GM18520 (cell line): ENCODE results near the gene RPS6KA4.
A peak's percentile ranks its signal among the peaks of the same experiment; 100 is the strongest.
"Not testable (repeated sequence)": the region's sequence is repeated elsewhere in the genome, so short reads cannot be mapped to it uniquely, and the experiment has no call there.

Source experiments
- ATAC-seq: cut with Tn5 transposase; IDR thresholded peaks from one replicate; pipeline ENCODE4 v1.9.1; 2021; ENCODE audit not compliant: unreplicated experiment

RPS6KA4 gene

DNA sequence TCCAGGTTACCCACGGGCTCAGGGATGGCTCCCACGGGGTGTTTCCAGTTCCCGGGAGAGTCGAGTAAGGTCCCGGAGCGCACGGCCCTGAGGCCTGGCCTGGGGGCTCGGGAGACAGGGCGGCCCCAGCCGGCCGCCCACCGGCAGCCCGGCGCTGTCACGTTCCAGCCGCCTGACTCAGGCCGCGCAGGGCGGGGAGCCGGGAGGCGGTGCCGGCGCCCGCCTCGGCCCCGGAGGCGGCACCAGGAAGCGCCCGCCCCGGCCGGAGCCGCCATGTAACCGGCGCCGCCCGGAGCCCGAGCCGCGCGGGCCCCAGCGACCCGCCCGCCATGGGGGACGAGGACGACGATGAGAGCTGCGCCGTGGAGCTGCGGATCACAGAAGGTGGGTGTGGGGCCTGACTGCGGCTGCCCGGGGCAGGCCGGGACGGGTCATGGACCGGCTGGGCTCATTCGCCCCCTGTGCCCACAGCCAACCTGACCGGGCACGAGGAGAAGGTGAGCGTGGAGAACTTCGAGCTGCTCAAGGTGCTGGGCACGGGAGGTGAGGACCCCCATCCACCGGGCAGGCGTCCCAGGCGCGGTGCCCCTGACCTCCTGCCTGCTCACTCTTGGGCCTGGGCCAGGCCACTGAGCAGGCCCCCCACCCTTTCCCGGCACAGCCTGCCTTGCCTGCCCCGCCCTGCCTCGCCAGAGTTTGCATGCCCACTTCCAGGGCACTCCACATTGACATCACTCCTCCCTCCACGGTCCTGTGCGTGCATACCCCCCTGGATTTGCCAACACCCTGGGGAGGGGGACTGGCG is at the start of gene RPS6KA4:
TSS of gene RPS6KA4 (plus strand) at position 256 of the 805 bp plus-strand sequence. CDS start at position 330, 74 bp downstream.
- peak; percentile 37 for ATAC-seq

DNA sequence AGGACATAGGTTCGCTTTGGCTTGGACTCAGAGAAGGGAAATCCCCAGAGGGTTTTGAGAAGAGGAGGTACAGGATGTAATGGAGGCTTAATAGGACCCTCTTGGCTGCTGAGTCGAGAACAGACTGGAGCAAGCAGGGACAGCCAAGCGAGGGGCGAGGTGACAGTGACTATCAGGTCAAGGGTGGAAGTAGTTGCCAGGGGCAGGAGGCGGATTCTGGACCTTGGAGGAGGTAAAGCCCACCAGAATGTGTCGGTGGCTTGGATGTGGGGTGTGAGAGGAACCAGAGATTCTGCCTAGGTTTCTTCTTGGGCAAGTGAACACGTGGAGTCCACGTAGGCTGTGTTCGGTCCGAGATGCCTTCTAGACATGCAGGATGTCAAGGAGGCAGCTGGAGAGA is 46.0 kb upstream of the RPS6KA4 start:
- no peak for ATAC-seq

GRCh38 chr11:64313491-64314145 is 45.3 kb upstream of the RPS6KA4 start:
- ATAC-seq, result no peak

DNA sequence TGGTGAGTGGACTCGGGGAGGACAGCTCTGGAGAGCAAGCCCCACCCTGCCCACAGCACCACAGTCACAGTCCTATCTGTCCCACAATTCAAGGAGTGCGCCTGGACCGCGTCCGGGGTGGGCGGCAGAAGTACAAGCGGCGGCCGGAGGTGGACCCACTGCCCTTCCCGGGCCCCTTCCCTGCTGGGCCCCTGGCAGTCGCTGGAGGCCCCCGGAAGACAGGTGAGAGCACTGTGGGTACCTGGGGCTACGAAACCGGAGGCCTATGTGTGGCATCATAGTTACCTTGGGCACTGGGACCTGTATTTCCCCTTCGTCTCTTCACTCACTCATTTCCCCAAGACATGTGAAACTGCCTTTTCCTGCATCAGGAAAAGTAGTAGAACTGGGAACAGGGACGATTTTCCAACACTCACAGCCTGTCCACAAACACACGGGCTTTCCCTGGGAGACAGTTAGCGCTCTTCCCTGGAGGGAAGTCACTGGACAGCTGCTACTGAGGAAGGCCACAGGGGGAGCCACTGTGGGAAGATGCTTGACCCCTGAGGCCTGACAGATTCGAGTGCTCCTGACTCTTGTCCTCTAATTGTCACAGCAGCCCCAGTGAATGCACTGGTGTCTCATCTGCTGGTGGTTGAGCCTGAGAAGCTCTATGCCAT is 44.7 kb upstream of the RPS6KA4 start:
- no peak for ATAC-seq

DNA sequence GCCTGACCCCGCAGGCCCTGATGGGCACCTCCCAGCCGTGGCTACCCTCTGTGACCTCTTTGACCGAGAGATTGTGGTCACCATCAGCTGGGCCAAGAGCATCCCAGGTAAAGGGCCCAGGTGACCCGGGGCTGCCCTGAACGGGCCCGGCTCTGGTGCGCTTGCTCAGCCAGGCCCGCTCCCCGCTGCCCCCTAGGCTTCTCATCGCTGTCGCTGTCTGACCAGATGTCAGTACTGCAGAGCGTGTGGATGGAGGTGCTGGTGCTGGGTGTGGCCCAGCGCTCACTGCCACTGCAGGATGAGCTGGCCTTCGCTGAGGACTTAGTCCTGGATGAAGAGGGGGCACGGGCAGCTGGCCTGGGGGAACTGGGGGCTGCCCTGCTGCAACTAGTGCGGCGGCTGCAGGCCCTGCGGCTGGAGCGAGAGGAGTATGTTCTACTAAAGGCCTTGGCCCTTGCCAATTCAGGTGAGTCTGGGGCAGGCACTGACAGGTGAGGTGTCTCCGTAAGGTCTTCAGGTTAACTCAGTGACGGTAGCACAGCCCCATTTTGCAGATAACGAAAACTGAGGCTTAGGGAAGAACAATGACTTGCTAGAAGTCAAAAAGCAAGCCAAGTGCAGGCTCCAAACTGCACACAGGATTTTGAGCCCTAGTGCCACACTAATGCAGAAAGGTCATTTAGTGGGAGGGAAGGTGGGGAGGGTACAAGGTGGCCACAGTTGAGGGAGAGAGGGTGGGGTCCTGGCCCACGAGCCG is 44.0 kb upstream of the RPS6KA4 start:
- no peak for ATAC-seq

DNA sequence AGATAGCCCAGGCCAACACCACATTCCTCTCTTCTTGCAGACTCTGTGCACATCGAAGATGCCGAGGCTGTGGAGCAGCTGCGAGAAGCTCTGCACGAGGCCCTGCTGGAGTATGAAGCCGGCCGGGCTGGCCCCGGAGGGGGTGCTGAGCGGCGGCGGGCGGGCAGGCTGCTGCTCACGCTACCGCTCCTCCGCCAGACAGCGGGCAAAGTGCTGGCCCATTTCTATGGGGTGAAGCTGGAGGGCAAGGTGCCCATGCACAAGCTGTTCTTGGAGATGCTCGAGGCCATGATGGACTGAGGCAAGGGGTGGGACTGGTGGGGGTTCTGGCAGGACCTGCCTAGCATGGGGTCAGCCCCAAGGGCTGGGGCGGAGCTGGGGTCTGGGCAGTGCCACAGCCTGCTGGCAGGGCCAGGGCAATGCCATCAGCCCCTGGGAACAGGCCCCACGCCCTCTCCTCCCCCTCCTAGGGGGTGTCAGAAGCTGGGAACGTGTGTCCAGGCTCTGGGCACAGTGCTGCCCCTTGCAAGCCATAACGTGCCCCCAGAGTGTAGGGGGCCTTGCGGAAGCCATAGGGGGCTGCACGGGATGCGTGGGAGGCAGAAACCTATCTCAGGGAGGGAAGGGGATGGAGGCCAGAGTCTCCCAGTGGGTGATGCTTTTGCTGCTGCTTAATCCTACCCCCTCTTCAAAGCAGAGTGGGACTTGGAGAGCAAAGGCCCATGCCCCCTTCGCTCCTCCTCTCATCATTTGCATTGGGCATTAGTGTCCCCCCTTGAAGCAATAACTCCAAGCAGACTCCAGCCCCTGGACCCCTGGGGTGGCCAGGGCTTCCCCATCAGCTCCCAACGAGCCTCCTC is 43.1 kb upstream of the RPS6KA4 start:
- not testable (repeated sequence) for ATAC-seq

GRCh38 chr11:64316672-64317324 is 42.2 kb upstream of the RPS6KA4 start:
- no peak for ATAC-seq

- ATAC-seq, result peak; percentile 51
Measured at GRCh38 chr11:64317325-64317960, 41.5 kb upstream of the RPS6KA4 start, which contains the start of gene TRMT112. TRMT112 (minus strand) TSS chr11:64317559; CDS start chr11:64317526, 33 bp downstream.

DNA sequence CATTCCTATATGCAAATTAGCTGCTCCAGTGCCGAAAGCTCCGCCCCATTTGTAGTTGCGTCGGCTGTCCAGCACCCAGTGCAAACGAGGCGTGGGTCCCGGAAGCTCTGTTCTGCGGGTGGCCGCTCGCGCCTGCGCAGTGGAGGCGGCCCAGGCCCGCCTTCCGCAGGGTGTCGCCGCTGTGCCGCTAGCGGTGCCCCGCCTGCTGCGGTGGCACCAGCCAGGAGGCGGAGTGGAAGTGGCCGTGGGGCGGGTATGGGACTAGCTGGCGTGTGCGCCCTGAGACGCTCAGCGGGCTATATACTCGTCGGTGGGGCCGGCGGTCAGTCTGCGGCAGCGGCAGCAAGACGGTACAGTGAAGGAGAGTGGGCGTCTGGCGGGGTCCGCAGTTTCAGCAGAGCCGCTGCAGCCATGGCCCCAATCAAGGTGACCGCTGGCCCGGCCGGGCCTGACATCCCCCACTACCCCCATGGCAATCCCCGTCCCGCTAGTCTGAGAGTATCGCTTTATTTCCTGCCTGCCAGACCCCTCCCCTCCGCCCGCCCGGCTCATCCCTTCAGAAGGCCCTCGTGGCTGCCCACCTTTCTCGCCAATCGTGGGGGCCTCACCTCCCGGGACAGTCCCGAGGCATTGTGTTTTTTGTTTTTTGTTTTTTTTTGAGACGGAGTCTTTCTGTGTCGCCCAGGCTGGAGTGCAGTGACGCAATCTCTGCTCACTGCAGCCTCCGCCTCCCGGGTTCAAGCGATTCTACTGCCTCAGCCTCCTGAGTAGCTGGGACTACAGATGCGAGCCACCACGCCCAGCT is 40.8 kb upstream of the RPS6KA4 start, which contains the start of gene PRDX5:
TSS of gene PRDX5 (plus strand) at position 161 of the 805 bp plus-strand sequence. CDS start at position 256, 95 bp downstream.
- peak; percentile 66 for ATAC-seq

- ATAC-seq, result no peak
Measured at GRCh38 chr11:64318766-64319761, 39.9 kb upstream of the RPS6KA4 start.

DNA sequence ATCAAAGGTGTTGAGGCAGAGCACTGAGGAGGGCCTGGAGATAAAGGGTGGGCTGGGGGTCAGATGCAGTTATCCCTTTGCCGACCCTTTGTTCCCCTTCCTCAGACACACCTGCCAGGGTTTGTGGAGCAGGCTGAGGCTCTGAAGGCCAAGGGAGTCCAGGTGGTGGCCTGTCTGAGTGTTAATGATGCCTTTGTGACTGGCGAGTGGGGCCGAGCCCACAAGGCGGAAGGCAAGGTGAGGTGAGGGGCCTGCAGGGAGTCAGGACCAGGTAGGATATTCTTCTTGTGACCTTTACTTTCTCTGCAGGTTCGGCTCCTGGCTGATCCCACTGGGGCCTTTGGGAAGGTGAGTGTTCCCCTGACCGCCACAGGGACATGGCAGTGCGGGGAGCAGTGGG is 38.4 kb upstream of the RPS6KA4 start:
- ATAC-seq, result no peak

DNA sequence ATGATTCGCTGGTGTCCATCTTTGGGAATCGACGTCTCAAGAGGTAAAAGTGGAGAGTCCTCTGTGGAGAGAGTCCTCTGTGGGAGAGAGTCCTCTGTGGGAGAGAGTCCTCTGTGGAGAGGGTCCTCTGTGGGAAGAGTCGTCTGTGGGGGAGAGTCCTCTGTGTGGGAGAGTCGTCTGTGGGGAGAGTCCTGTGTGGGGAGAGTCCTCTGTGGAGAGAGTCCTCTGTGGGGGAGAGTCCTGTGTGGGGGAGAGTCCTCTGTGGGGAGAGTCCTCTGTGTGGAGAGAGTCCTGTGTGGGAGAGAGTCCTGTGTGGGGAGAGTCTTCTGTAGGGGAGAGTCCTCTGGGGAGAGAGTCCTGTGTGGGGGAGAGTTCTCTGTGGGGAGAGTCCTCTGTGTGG is 37.9 kb upstream of the RPS6KA4 start:
- no peak for ATAC-seq

- ATAC-seq, result no peak
Measured at GRCh38 chr11:64321533-64321932, 37.4 kb upstream of the RPS6KA4 start.

DNA sequence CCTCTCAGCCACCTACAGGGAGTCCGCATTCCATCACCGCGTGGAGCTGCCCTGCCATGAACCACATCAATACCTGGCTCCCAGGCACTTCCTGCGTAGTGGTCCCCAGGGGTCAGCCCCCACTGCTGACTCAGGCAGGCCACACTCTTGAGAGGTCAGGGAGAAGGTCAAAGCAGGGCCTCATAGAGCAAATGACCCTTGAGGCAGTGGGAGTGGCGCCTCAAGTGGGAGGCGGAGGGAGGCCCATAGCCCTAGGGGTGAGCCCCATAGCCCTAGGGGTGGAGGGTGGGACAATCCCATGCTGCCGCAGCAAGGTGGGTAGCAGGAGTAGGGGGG is 36.1 kb upstream of the RPS6KA4 start:
- no peak for ATAC-seq

DNA sequence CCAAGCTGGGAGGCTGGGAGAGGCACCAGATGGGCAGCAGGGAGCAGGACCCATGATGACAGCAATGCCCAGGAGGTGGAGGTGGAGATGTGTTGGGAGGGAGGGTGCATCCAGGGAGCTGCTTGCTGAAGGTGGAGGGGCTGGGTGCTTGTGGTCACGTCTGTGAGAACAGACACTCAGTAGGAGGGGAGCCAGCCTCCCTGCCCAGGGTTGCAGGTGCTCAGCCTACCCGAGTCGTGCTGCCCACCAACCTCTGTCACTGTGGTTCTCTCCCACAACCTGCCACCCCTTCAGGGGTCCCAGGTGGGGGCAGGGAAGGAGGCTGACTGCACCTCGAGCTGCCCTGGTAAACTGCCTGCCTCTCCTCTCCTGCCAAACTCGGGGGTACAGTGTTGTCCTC is 35.6 kb upstream of the RPS6KA4 start:
- no peak for ATAC-seq

- ATAC-seq, result not testable (repeated sequence)
Measured at GRCh38 chr11:64323984-64324383, 35.0 kb upstream of the RPS6KA4 start.
